HepG2 (cell line): ENCODE results near the gene MCTS1. TPM values are rescaled to one million over a fixed set of nuclear protein-coding genes. Genes with fewer than 3 reads are reported as not detected.

ENCODE experiments used
- GABPB1 ChIP-seq: IDR thresholded peaks from 2 replicates; pipeline ENCODE4 v1.6.1; 2016; ENCODE audit warnings: mild to moderate bottlenecking, missing genetic modification reagents, moderate library complexity, missing compliant biosample characterization
- GATAD1 ChIP-seq: IDR thresholded peaks from 2 replicates; pipeline ENCODE4 v1.6.1; 2016; ENCODE audit warnings: missing genetic modification reagents, missing compliant biosample characterization
- HNRNPUL1 ChIP-seq: fragments of 200-400 bp; formaldehyde crosslinking; IDR thresholded peaks from 2 replicates; pipeline ENCODE4 v1.6.1; 2017; ENCODE audit warnings: low read depth, mild to moderate bottlenecking, low read length, moderate library complexity
- MED8 ChIP-seq: sonication (generic); formaldehyde crosslinking; IDR thresholded peaks from 2 replicates; pipeline ENCODE4 v1.8.1; 2023; ENCODE audit warnings: mild to moderate bottlenecking, missing genetic modification reagents; ENCODE audit not compliant: insufficient replicate concordance
- MIER3 ChIP-seq: IDR thresholded peaks from 2 replicates; pipeline ENCODE4 v1.6.1; 2016; ENCODE audit warnings: missing compliant biosample characterization, borderline replicate concordance
- MNT ChIP-seq: fragments of 450-650 bp; IDR thresholded peaks from 2 replicates; pipeline ENCODE4 v1.6.1; 2016
- MYC ChIP-seq: sonication (generic); formaldehyde crosslinking; IDR thresholded peaks from 2 replicates; pipeline ENCODE4 v1.9.0; 2021; ENCODE audit warnings: missing genetic modification reagents, borderline replicate concordance
- MYNN ChIP-seq: sonication (generic); formaldehyde crosslinking; IDR thresholded peaks from 2 replicates; pipeline ENCODE4 v1.4.0; 2020; ENCODE audit warnings: mild to moderate bottlenecking, low read depth, missing genetic modification reagents
- MZF1 ChIP-seq: sonication (generic); formaldehyde crosslinking; IDR thresholded peaks from 2 replicates; pipeline ENCODE4 v1.8.1; 2023; ENCODE audit warnings: mild to moderate bottlenecking, missing genetic modification reagents, borderline replicate concordance
- ONECUT2 ChIP-seq: sonication (generic); formaldehyde crosslinking; IDR thresholded peaks from 2 replicates; pipeline ENCODE4 v1.4.0; 2020; ENCODE audit warnings: missing genetic modification reagents
- RELA ChIP-seq: sonication (generic); formaldehyde crosslinking; IDR thresholded peaks from 2 replicates; pipeline ENCODE4 v1.4.0; 2020; ENCODE audit warnings: missing genetic modification reagents
- RFX1 ChIP-seq: fragments of 450-650 bp; IDR thresholded peaks from 2 replicates; pipeline ENCODE4 v1.6.1; 2017
- SOX6 ChIP-seq, 2 experiments: fragments of 450-650 bp in 1 of 2; sonication (generic) in 1 of 2; formaldehyde crosslinking in 1 of 2; IDR thresholded peaks; 2 replicates each; pipeline versions ENCODE4 v1.4.0 to v1.6.1; 2017 to 2020; ENCODE audit warnings: antibody characterized with exemption in 1 of 2, mild to moderate bottlenecking in 1 of 2, missing genetic modification reagents in 1 of 2
- TRIM24 ChIP-seq: sonication (generic); formaldehyde crosslinking; IDR thresholded peaks from 2 replicates; pipeline ENCODE4 v1.8.0; 2022; ENCODE audit warnings: mild to moderate bottlenecking, missing genetic modification reagents
- ZFAT ChIP-seq: sonication (generic); formaldehyde crosslinking; conservative IDR thresholded peaks from 2 replicates; pipeline ENCODE4 v1.8.1; 2023; ENCODE audit warnings: missing genetic modification reagents, inconsistent platforms
- ZNF331 ChIP-seq: sonication (generic); formaldehyde crosslinking; IDR thresholded peaks from 2 replicates; pipeline ENCODE4 v1.4.0; 2020; ENCODE audit warnings: missing genetic modification reagents
- ZNF382 ChIP-seq: sonication (generic); formaldehyde crosslinking; IDR thresholded peaks from 2 replicates; pipeline ENCODE4 v1.5.0; 2020; ENCODE audit warnings: missing genetic modification reagents, mild to moderate bottlenecking, borderline replicate concordance
- ZNF496 ChIP-seq: sonication (generic); formaldehyde crosslinking; IDR thresholded peaks from 2 replicates; pipeline ENCODE4 v1.8.1; 2023; ENCODE audit warnings: mild to moderate bottlenecking, moderate library complexity, missing genetic modification reagents; ENCODE audit not compliant: insufficient replicate concordance
- ZNF549 ChIP-seq: sonication (generic); formaldehyde crosslinking; IDR thresholded peaks from 2 replicates; pipeline ENCODE4 v1.5.0; 2020; ENCODE audit warnings: missing genetic modification reagents
- ZNF883 ChIP-seq: sonication (generic); formaldehyde crosslinking; IDR thresholded peaks from 2 replicates; pipeline ENCODE4 v1.5.1; 2020; ENCODE audit warnings: mild to moderate bottlenecking, missing genetic modification reagents; ENCODE audit errors: not compliant biosample characterization
- polyA plus RNA-seq, 8 experiments: library from polyadenylated mRNA; depleted of rRNA in 3 of 8; stranded (reverse) in 7 of 8; unstranded in 1 of 8; fragments of >200 nt; fragmentation: Illumina TruSeq in 4 of 8; extraction: Trizol in 4 of 8; gene quantifications; 2 replicates each; pipeline versions ENCODE4 v1.2.1 to v1.2.3, GENCODE V29; 2011 to 2016; ENCODE audit warnings: low read depth in 4 of 8, missing spikeins in 1 of 8, mixed read lengths in 1 of 8; ENCODE audit not compliant: insufficient read depth in 1 of 8
- total RNA-seq, 5 experiments: library from RNA; depleted of rRNA; stranded (reverse); fragments of >200 nt; fragmentation: Illumina TruSeq; extraction: Trizol; gene quantifications; 2 replicates each; pipeline ENCODE4 v1.2.3, GENCODE V29; 2016; ENCODE audit warnings: low read depth in 1 of 5
- TF ChIP-seq, protein P1 (sequence below): sonication (generic); formaldehyde crosslinking; IDR thresholded peaks from 2 replicates; pipeline ENCODE4 v1.5.0; 2020; ENCODE audit warnings: missing genetic modification reagents
- TF ChIP-seq, protein P2 (sequence below): sonication (generic); formaldehyde crosslinking; IDR thresholded peaks from 2 replicates; pipeline ENCODE4 v1.5.1; 2020; ENCODE audit warnings: missing genetic modification reagents, mild to moderate bottlenecking, borderline replicate concordance
- TF ChIP-seq, protein P3 (sequence below): sonication (generic); formaldehyde crosslinking; IDR thresholded peaks from 2 replicates; pipeline ENCODE4 v1.4.0; 2020; ENCODE audit warnings: mild to moderate bottlenecking, missing genetic modification reagents
- TF ChIP-seq, protein P4 (sequence below): sonication (generic); formaldehyde crosslinking; IDR thresholded peaks from 2 replicates; pipeline ENCODE4 v1.4.0; 2020; ENCODE audit warnings: missing genetic modification reagents

Gene MCTS1
- total and polyA plus RNA-seq, 2 of the 13 experiments (the other 11 are each of a cell fraction or from before 2014, with no cell fraction given) = 30.1 to 59.0 TPM

DNA sequence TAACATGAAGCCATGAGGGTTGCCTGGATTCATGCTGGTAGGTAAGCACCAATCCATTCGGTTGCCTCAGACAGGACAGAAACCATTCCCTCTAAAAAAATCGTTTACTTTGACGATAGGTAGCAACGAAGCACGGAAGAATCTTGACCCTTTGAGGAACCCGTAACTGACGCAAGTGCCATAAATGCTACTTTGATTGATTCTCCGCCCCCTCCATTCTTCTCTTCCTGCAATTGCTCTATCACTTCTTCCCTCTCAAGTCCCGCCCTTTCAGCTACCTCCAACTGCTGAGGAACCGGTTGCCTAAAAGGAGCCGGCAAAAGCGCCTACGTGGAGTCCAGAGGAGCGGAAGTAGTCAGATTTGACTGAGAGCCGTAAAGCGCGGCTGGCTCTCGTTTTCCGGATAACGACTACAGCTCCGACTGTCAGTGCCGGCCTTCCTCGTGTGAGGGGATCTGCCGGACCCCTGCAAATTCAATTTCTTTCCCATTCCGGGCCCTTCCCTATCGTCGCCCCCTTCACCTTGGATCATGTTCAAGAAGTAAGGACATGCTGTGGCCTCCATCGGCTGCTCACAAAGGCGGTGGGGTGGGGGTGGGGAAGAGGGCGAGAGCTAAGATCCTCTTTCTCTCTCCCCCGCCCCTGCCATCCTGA, at the start of gene MCTS1 (continued):
- TF ChIP-seq, protein P1, sequence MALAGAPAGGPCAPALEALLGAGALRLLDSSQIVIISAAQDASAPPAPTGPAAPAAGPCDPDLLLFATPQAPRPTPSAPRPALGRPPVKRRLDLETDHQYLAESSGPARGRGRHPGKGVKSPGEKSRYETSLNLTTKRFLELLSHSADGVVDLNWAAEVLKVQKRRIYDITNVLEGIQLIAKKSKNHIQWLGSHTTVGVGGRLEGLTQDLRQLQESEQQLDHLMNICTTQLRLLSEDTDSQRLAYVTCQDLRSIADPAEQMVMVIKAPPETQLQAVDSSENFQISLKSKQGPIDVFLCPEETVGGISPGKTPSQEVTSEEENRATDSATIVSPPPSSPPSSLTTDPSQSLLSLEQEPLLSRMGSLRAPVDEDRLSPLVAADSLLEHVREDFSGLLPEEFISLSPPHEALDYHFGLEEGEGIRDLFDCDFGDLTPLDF = no peak
- TF ChIP-seq MNT = no peak
- TF ChIP-seq, protein P2, sequence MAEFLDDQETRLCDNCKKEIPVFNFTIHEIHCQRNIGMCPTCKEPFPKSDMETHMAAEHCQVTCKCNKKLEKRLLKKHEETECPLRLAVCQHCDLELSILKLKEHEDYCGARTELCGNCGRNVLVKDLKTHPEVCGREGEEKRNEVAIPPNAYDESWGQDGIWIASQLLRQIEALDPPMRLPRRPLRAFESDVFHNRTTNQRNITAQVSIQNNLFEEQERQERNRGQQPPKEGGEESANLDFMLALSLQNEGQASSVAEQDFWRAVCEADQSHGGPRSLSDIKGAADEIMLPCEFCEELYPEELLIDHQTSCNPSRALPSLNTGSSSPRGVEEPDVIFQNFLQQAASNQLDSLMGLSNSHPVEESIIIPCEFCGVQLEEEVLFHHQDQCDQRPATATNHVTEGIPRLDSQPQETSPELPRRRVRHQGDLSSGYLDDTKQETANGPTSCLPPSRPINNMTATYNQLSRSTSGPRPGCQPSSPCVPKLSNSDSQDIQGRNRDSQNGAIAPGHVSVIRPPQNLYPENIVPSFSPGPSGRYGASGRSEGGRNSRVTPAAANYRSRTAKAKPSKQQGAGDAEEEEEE (CRISPR knock-in tag) = no peak
- TF ChIP-seq MZF1 = no peak
- TF ChIP-seq ZNF496 (CRISPR knock-in tag) = no peak
- TF ChIP-seq GATAD1 (CRISPR knock-in tag) = 0 out of 2 replicates have a peak, but pooled peaks have one; percentile 77
- TF ChIP-seq, protein P3, sequence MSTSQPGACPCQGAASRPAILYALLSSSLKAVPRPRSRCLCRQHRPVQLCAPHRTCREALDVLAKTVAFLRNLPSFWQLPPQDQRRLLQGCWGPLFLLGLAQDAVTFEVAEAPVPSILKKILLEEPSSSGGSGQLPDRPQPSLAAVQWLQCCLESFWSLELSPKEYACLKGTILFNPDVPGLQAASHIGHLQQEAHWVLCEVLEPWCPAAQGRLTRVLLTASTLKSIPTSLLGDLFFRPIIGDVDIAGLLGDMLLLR (CRISPR knock-in tag) = no peak
- TF ChIP-seq ZFAT = no peak
- TF ChIP-seq RELA (CRISPR knock-in tag) = no peak
- no peak for TF ChIP-seq MYC (CRISPR knock-in tag)
- no peak for TF ChIP-seq TRIM24 (CRISPR knock-in tag)
- no peak for TF ChIP-seq SOX6 (IDR thresholded peaks at IDR 0.05)
- peak; percentile 59; the same call in 1 of the 2 replicates for TF ChIP-seq SOX6 (CRISPR knock-in tag; IDR thresholded peaks at IDR 0.05)
- no peak for TF ChIP-seq RFX1
- no peak for TF ChIP-seq ONECUT2
- TF ChIP-seq, protein P4, sequence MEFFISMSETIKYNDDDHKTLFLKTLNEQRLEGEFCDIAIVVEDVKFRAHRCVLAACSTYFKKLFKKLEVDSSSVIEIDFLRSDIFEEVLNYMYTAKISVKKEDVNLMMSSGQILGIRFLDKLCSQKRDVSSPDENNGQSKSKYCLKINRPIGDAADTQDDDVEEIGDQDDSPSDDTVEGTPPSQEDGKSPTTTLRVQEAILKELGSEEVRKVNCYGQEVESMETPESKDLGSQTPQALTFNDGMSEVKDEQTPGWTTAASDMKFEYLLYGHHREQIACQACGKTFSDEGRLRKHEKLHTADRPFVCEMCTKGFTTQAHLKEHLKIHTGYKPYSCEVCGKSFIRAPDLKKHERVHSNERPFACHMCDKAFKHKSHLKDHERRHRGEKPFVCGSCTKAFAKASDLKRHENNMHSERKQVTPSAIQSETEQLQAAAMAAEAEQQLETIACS (CRISPR knock-in tag) = no peak
- TF ChIP-seq HNRNPUL1 = no peak
- no peak for TF ChIP-seq ZNF549 (CRISPR knock-in tag)
- peak; percentile 82 for TF ChIP-seq GABPB1 (CRISPR knock-in tag)
- TF ChIP-seq ZNF883 = no peak
- no peak for TF ChIP-seq MYNN (CRISPR knock-in tag)
- TF ChIP-seq MIER3 (CRISPR knock-in tag) = no peak
- TF ChIP-seq ZNF382 = no peak
- no peak for TF ChIP-seq MED8 (CRISPR knock-in tag)
- TF ChIP-seq ZNF331 (CRISPR knock-in tag) = no peak
